Activated CD4-positive, CD25-positive, alpha-beta regulatory T cell (primary cell): Measurements from ENCODE around the gene AKAP8.
"Not testable (repeated sequence)": the region's sequence is repeated elsewhere in the genome, so short reads cannot be mapped to it uniquely, and the experiment has no call there.

Experiments
- DNase-seq, 4 experiments: peaks; one replicate each; lab custom pipeline; 2025; lab: John Stamatoyannopoulos, UW

The AKAP8 gene

GRCh38 chr19:15404097-15404779 lies 24.7 kb upstream of the AKAP8 start:
- no peak for DNase-seq

- no peak for DNase-seq
These were observed 23.6 kb upstream of the AKAP8 start for GRCh38 chr19:15403151-15403531.

GRCh38 chr19:15402411-15403150 lies 23.0 kb upstream of the AKAP8 start:
- DNase-seq, result no peak

GRCh38 chr19:15401397-15401710 lies 21.8 kb upstream of the AKAP8 start:
- no peak for DNase-seq

GRCh38 chr19:15400521-15401396 lies 21.2 kb upstream of the AKAP8 start:
- no peak for DNase-seq

- DNase-seq, result no peak
These were observed 20.0 kb upstream of the AKAP8 start for GRCh38 chr19:15399635-15400034.

- no peak for DNase-seq
These were observed 19.6 kb upstream of the AKAP8 start for GRCh38 chr19:15399234-15399515.

- no peak for DNase-seq
These were observed 19.1 kb upstream of the AKAP8 start for GRCh38 chr19:15398501-15399233.

GRCh38 chr19:15397782-15398181 lies 18.2 kb upstream of the AKAP8 start:
- DNase-seq, result no peak

GRCh38 chr19:15397236-15397635 lies 17.6 kb upstream of the AKAP8 start:
- DNase-seq, result no peak

GRCh38 chr19:15396436-15396835 lies 16.8 kb upstream of the AKAP8 start:
- no peak for DNase-seq

GRCh38 chr19:15395251-15395650 lies 15.7 kb upstream of the AKAP8 start:
- not testable (repeated sequence) for DNase-seq

GRCh38 chr19:15394426-15394825 lies 14.8 kb upstream of the AKAP8 start:
- no peak for DNase-seq

- DNase-seq, result no peak
These were observed 14.4 kb upstream of the AKAP8 start for GRCh38 chr19:15393963-15394362.

GRCh38 chr19:15390814-15391213 lies 11.2 kb upstream of the AKAP8 start:
- DNase-seq, result no peak

GRCh38 chr19:15381864-15382263 lies 2.3 kb upstream of the AKAP8 start:
- no peak for DNase-seq

- no peak for DNase-seq
These were observed 1.8 kb upstream of the AKAP8 start for GRCh38 chr19:15381429-15381828.

- DNase-seq, result no peak
These were observed 536 bp upstream of the AKAP8 start for GRCh38 chr19:15379999-15380647.

GRCh38 chr19:15378534-15379082 lies 979 bp downstream of the AKAP8 start:
- DNase-seq, result peak in 2 of 4 experiments; percentile 20 to 33

GRCh38 chr19:15374796-15375440 lies 4.7 kb downstream of the AKAP8 start:
- no peak for DNase-seq

- DNase-seq, result no peak
These were observed 5.4 kb downstream of the AKAP8 start for GRCh38 chr19:15374105-15374651.
